HEK293 (cell line): Measurements from ENCODE around the gene GNB4.

Experiments used
- CTCF ChIP-seq: fragments of 450-650 bp; formaldehyde crosslinking; IDR thresholded peaks from 2 replicates; pipeline ENCODE4 v1.5.1; 2016; ENCODE audit warnings: missing biosample characterization, missing genetic modification characterization
- MEIS1 ChIP-seq: sonication (generic); formaldehyde crosslinking; IDR thresholded peaks from 2 replicates; pipeline ENCODE4 v1.8.1; 2022; ENCODE audit warnings: missing genetic modification reagents, mild to moderate bottlenecking, borderline replicate concordance
- PRDM1 ChIP-seq: fragments of 450-650 bp; formaldehyde crosslinking; IDR thresholded peaks from 2 replicates; pipeline ENCODE4; 2016; ENCODE audit warnings: missing biosample characterization, missing genetic modification characterization
- REST ChIP-seq: fragments of 450-650 bp; formaldehyde crosslinking; IDR thresholded peaks from 2 replicates; pipeline ENCODE4 v1.5.1; 2016; ENCODE audit warnings: missing biosample characterization, missing genetic modification characterization
- YY2 ChIP-seq: fragments of 450-650 bp; formaldehyde crosslinking; IDR thresholded peaks from 2 replicates; pipeline ENCODE4 v1.5.1; 2016; ENCODE audit warnings: missing biosample characterization, missing genetic modification characterization
- ZNF10 ChIP-seq: fragments of 450-650 bp; formaldehyde crosslinking; IDR thresholded peaks from 2 replicates; pipeline ENCODE4 v1.5.1; 2017; ENCODE audit warnings: missing biosample characterization, missing genetic modification characterization
- ZNF558 ChIP-seq: fragments of 450-650 bp; formaldehyde crosslinking; IDR thresholded peaks from 2 replicates; pipeline ENCODE4 v1.5.1; 2016; ENCODE audit warnings: missing biosample characterization, missing genetic modification characterization

- TF ChIP-seq ZNF10 (tag by site-specific recombination) (no peak), CTCF (tag by site-specific recombination) (no peak), REST (tag by site-specific recombination) (no peak), PRDM1 (tag by site-specific recombination) (no peak), ZNF558 (tag by site-specific recombination) (no peak), YY2 (tag by site-specific recombination) (no peak), MEIS1 (CRISPR knock-in tag) (no peak)
Observed at GRCh38 chr3:179438841-179439240, 12.4 kb downstream of the GNB4 start.
